H9 (cell line): ENCODE data around the gene SYNPO. TPM values are rescaled to one million over a fixed set of nuclear protein-coding genes. Genes with fewer than 3 reads are reported as not detected.
A peak's percentile ranks its signal among the peaks of the same experiment; 100 is the strongest.

Experiments
- DNase-seq: peaks from one replicate; pipeline ENCODE4 v3.0.0-alpha.2; 2017
- H2AFZ ChIP-seq: one replicate; pipeline ENCODE4 v1.6.1; 2013; ENCODE audit warnings: mild to moderate bottlenecking, low read length, control low read depth, moderate library complexity
- H2AK5ac ChIP-seq: 2 replicates; pipeline ENCODE4 v1.6.1; 2013; ENCODE audit warnings: low read length, control low read depth, mixed read lengths; ENCODE audit not compliant: insufficient read length
- H2BK120ac ChIP-seq: one replicate; pipeline ENCODE4 v1.6.1; 2013; ENCODE audit warnings: low read depth, mild to moderate bottlenecking, low read length, control low read depth, inconsistent platforms; ENCODE audit not compliant: poor library complexity, severe bottlenecking
- H2BK12ac ChIP-seq: 2 replicates; pipeline ENCODE4 v1.6.1; 2013; ENCODE audit warnings: low read length, control low read depth, mixed read lengths, low read depth; ENCODE audit not compliant: insufficient read length
- H2BK15ac ChIP-seq: 2 replicates; pipeline ENCODE4 v1.6.1; 2013; ENCODE audit warnings: low read depth, low read length, control low read depth
- H2BK20ac ChIP-seq: one replicate; pipeline ENCODE4 v1.6.1; 2013; ENCODE audit warnings: low read depth, mild to moderate bottlenecking, low read length, control low read depth, inconsistent platforms; ENCODE audit not compliant: poor library complexity, severe bottlenecking
- H2BK5ac ChIP-seq: 2 replicates; pipeline ENCODE4 v1.6.1; 2013; ENCODE audit warnings: low read length, control low read depth, mixed read lengths; ENCODE audit not compliant: insufficient read length
- H3K14ac ChIP-seq: 2 replicates; pipeline ENCODE4 v1.6.1; 2013; ENCODE audit warnings: low read length, control low read depth; ENCODE audit not compliant: insufficient read depth
- H3K18ac ChIP-seq: 2 replicates; pipeline ENCODE4 v1.6.1; 2013; ENCODE audit warnings: low read depth, mild to moderate bottlenecking, mixed read lengths, low read length, control low read depth; ENCODE audit not compliant: insufficient read length
- H3K23ac ChIP-seq: 2 replicates; pipeline ENCODE4 v1.6.1; 2013; ENCODE audit warnings: low read length, control low read depth, mixed read lengths, low read depth; ENCODE audit not compliant: insufficient read length
- H3K23me2 ChIP-seq: 2 replicates; pipeline ENCODE4 v1.6.1; 2013; ENCODE audit warnings: low read depth, mild to moderate bottlenecking, mixed read lengths, low read length, control low read depth; ENCODE audit not compliant: insufficient read length, poor library complexity, severe bottlenecking
- H3K27ac ChIP-seq: 2 replicates; pipeline ENCODE4 v1.5.1; 2013; ENCODE audit warnings: low read length, control low read depth, mixed read lengths, low read depth; ENCODE audit not compliant: insufficient read length
- H3K27me3 ChIP-seq: 2 replicates; pipeline ENCODE4 v1.6.1; 2013; ENCODE audit warnings: low read length, control low read depth, inconsistent platforms; ENCODE audit not compliant: insufficient read depth
- H3K4ac ChIP-seq: 2 replicates; pipeline ENCODE4 v1.6.1; 2013; ENCODE audit warnings: low read depth, mild to moderate bottlenecking, control low read depth, inconsistent platforms, low read length, moderate library complexity
- H3K4me1 ChIP-seq: 2 replicates; pipeline ENCODE4 v1.6.1; 2013; ENCODE audit warnings: low read length, control low read depth, inconsistent platforms; ENCODE audit not compliant: insufficient read depth
- H3K4me2 ChIP-seq: 2 replicates; pipeline ENCODE4 v1.6.1; 2013; ENCODE audit warnings: low read length, control low read depth, mixed read lengths; ENCODE audit not compliant: insufficient read length, insufficient read depth
- H3K56ac ChIP-seq: 2 replicates; pipeline ENCODE4 v1.6.1; 2013; ENCODE audit warnings: low read depth, mild to moderate bottlenecking, mixed read lengths, low read length, control low read depth; ENCODE audit not compliant: insufficient read length
- H3K79me1 ChIP-seq: 2 replicates; pipeline ENCODE4 v1.6.1; 2013; ENCODE audit warnings: low read depth, mild to moderate bottlenecking, moderate library complexity, low read length, control low read depth, inconsistent platforms; ENCODE audit not compliant: insufficient read depth, poor library complexity, severe bottlenecking
- H3K79me2 ChIP-seq: 2 replicates; pipeline ENCODE4 v1.6.1; 2013; ENCODE audit warnings: low read length, control low read depth, inconsistent platforms; ENCODE audit not compliant: insufficient read depth
- H3K9ac ChIP-seq: 2 replicates; pipeline ENCODE4 v1.6.1; 2013; ENCODE audit warnings: low read length, control low read depth, mixed read lengths; ENCODE audit not compliant: insufficient read length; ENCODE audit errors: extremely low read depth
- H3K9me3 ChIP-seq: one replicate; pipeline ENCODE4 v1.6.1; 2013; ENCODE audit warnings: low read depth, low read length, inconsistent platforms; ENCODE audit not compliant: control insufficient read depth
- H3T11ph ChIP-seq: one replicate; pipeline ENCODE4 v1.6.1; 2013; ENCODE audit warnings: mild to moderate bottlenecking, low read length, control low read depth, inconsistent platforms
- H4K20me1 ChIP-seq: one replicate; pipeline ENCODE4 v1.6.1; 2013; ENCODE audit not compliant: control insufficient read depth, insufficient read length, insufficient read depth
- H4K5ac ChIP-seq: 2 replicates; pipeline ENCODE4 v1.6.1; 2013; ENCODE audit warnings: low read depth, mild to moderate bottlenecking, mixed read lengths, low read length, control low read depth; ENCODE audit not compliant: insufficient read length
- H4K8ac ChIP-seq: replicated peaks from 2 replicates; pipeline ENCODE4 v1.6.1; 2013; ENCODE audit warnings: low read length, control low read depth, mixed read lengths, low read depth; ENCODE audit not compliant: insufficient read length
- H4K91ac ChIP-seq: 2 replicates; pipeline ENCODE4 v1.6.1; 2013; ENCODE audit warnings: low read depth, mild to moderate bottlenecking, moderate library complexity, mixed read lengths, low read length, control low read depth; ENCODE audit not compliant: insufficient read length
- H3K27ac Mint-ChIP-seq, 3 experiments: 2 replicates in 2 of 3; 3 replicates in 1 of 3; pipeline ENCODE4 v1.8.0; 2020 to 2021; ENCODE audit warnings: mixed read lengths in 3 of 3, mild to moderate bottlenecking in 1 of 3, moderate library complexity in 1 of 3
- H3K27me3 Mint-ChIP-seq: 2 replicates; pipeline ENCODE4 v1.8.0; 2021; ENCODE audit warnings: low read depth, mild to moderate bottlenecking, moderate library complexity, mixed read lengths
- H3K36me3 Mint-ChIP-seq, 3 experiments: 2 replicates in 2 of 3; 3 replicates in 1 of 3; pipeline ENCODE4 v1.8.0; 2020 to 2021; ENCODE audit warnings: low read depth in 3 of 3, mixed read lengths in 3 of 3; ENCODE audit not compliant: insufficient read depth in 1 of 3
- H3K4me1 Mint-ChIP-seq, 2 experiments: 2 replicates each; pipeline ENCODE4 v1.8.0; 2020; ENCODE audit warnings: mixed read lengths in 2 of 2
- H3K4me3 Mint-ChIP-seq, 2 experiments: 2 replicates in 1 of 2; 3 replicates in 1 of 2; pipeline ENCODE4 v1.8.0; 2020 to 2021; ENCODE audit warnings: mild to moderate bottlenecking in 2 of 2, mixed read lengths in 2 of 2, moderate library complexity in 1 of 2
- H3K9me3 Mint-ChIP-seq, 2 experiments: 2 replicates in 1 of 2; 3 replicates in 1 of 2; pipeline ENCODE4 v1.8.0; 2020; ENCODE audit warnings: mild to moderate bottlenecking in 2 of 2, mixed read lengths in 2 of 2, moderate library complexity in 1 of 2
- CTCF ChIP-seq: fragments of 200-600 bp; sonication (generic); conservative IDR thresholded peaks from 3 replicates; pipeline ENCODE4 v1.8.0; 2021; ENCODE audit warnings: antibody characterized with exemption, mild to moderate bottlenecking
- WGBS: extraction: QIAGEN DNeasy Blood & Tissue Kit; methylation state at CpG from one replicate; pipeline ENCODE4 v1.1.7; 2013; ENCODE audit warnings: missing lambda C conversion rate, low lambda C conversion rate, mixed read lengths; ENCODE audit not compliant: insufficient read length; ENCODE audit errors: extremely low coverage; 5-methylcytosine and 5-hydroxymethylcytosine counted together
- total RNA-seq: library from RNA; stranded (reverse); gene quantifications from 2 replicates; pipeline ENCODE4 v1.2.1, GENCODE V29; 2021

SYNPO gene
- total RNA-seq, 1 experiment from 2014 or later = 1.7 TPM

GRCh38 chr5:150625831-150626746 lies 14.4 kb upstream of the SYNPO start:
- no peak overlapping the region for H3K9ac ChIP-seq
- H3K27me3 ChIP-seq = no peaks in the 10 kb centered on the region; the same call in 1 of the 2 replicates
- H2AK5ac ChIP-seq = no peak overlapping the region
- no peak overlapping the region for H3K18ac ChIP-seq
- Mint-ChIP-seq H3K36me3 (no peaks in the 10 kb centered on the region), H3K27me3 (peaks cover 35% of the 10 kb centered on the region), H3K27ac (peak overlapping the region in 1 of 3 experiments; percentile 34; a peak in 1 of 7 replicates), H3K9me3 (peaks cover 0 to 2% of the 10 kb centered on the region in 2 experiments; a peak in 2 of 5 replicates), H3K4me3 (peak overlapping the region; percentile 13 to 33; a peak in 2 of 5 replicates), H3K4me1 (peaks cover 24 to 43% of the 10 kb centered on the region in 2 experiments)
- peaks cover 4% of the 10 kb centered on the region for H3K23me2 ChIP-seq
- H3K56ac ChIP-seq = no peak overlapping the region
- no peaks in the 10 kb centered on the region for H4K20me1 ChIP-seq
- no peak for TF ChIP-seq CTCF
- no peak overlapping the region for H2BK12ac ChIP-seq
- H3T11ph ChIP-seq = no peak overlapping the region
- no peaks in the 10 kb centered on the region for H3K9me3 ChIP-seq
- WGBS = no CpG with 5 or more reads among the region's 10 CpGs
- no peak overlapping the region for H3K23ac ChIP-seq
- H2BK120ac ChIP-seq = no peak overlapping the region
- H3K79me2 ChIP-seq = no peaks in the 10 kb centered on the region
- H4K8ac ChIP-seq = no peak overlapping the region
- H3K4me1 ChIP-seq = no peaks in the 10 kb centered on the region
- no peak overlapping the region for H2BK15ac ChIP-seq
- H3K79me1 ChIP-seq = no peaks in the 10 kb centered on the region
- no peak overlapping the region for H3K4me2 ChIP-seq
- no peak overlapping the region for H2BK20ac ChIP-seq
- no peak for DNase-seq
- no peak overlapping the region for H3K4ac ChIP-seq
- no peak overlapping the region for H2AFZ ChIP-seq
- no peak overlapping the region for H4K91ac ChIP-seq
- no peak overlapping the region for H3K14ac ChIP-seq
- no peak overlapping the region for H4K5ac ChIP-seq
- H3K27ac ChIP-seq = no peak overlapping the region
- H2BK5ac ChIP-seq = no peak overlapping the region
